Ecto neural progenitor cell (in vitro differentiated cells): ENCODE results near the gene OR11A1.

ENCODE experiments used
- DNase-seq: peaks from one replicate; pipeline ENCODE4 v3.0.0-alpha.2; 2018; ENCODE audit warnings: low spot score

Gene OR11A1

GRCh38 chr6:29376003-29376402 is 80.9 kb downstream of the OR11A1 start:
- no peak for DNase-seq
